Measurements from ENCODE around the gene MAST4.

DNA sequence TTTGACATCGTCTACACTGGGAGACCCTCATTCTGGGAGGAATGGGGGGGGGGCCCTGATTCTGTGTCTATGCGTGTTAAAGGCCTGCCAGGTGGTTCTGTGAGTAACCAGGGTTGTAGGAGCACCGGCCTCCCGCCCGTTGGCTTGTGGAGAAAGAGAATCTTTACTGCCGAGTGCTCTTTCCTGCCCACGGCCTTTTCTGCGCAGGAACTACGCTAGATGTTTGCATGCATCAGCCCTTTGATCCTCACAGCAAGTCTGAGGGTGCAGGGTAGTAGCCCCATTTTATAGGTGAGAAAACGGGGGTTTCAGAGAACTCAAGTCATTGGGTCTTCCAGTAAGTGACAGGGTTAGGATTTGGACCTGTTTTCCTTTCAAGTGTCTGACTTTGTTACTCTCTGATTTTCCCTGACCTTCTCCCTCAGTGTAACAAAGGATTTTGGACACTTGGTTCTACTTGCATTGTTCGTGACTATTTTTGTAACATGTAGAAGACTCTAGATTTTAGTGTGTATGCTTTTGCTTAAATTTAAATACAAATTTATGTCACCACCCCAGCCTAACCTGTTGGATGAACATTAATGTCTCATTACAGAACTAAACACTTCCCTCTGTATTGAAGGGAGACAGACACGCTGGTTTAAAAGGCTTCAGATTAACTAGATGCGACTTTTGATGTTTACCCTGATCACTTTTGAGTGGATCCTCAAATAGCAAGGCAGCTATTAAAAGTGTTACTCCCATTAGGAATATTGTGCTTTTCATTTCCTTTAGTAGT, 22.0 kb downstream of the MAST4 start:
- TF ChIP-seq CTCF (IDR thresholded peaks at IDR 0.05): no peak
- TF ChIP-seq EZH2 (IDR thresholded peaks at IDR 0.05; ENCODE audit: borderline replicate concordance, insufficient read depth, low read depth, low read length, poor library complexity, severe bottlenecking): no peak

Data from B cell (primary cell).